OCI-LY1 (cell line): Measurements from ENCODE around the gene MOV10.
"Not testable (repeated sequence)": the region's sequence is repeated elsewhere in the genome, so short reads cannot be mapped to it uniquely, and the experiment has no call there.

Experiments
- H2AFZ ChIP-seq: fragments of 200-600 bp; sonication (generic), shearing (Covaris generic); 2 replicates; pipeline ENCODE4 v1.6.0; 2014; ENCODE audit warnings: antibody characterized with exemption, mild to moderate bottlenecking, low read length
- H3F3A ChIP-seq: fragments of 200-600 bp; sonication (generic), shearing (Covaris generic); 2 replicates; pipeline ENCODE4 v1.6.0; 2014; ENCODE audit warnings: mild to moderate bottlenecking, antibody characterized with exemption, low read length, moderate library complexity; ENCODE audit not compliant: insufficient read depth
- H3K27ac ChIP-seq: fragments of 200-600 bp; sonication (generic); 2 replicates; pipeline ENCODE4 v1.5.1; 2014; ENCODE audit warnings: low read length, mixed run types, mild to moderate bottlenecking, low read depth; ENCODE audit not compliant: poor library complexity, severe bottlenecking
- H3K27me3 ChIP-seq: fragments of 200-600 bp; sonication (generic); 2 replicates; pipeline ENCODE4 v1.6.0; 2014; ENCODE audit warnings: antibody characterized with exemption, mild to moderate bottlenecking, low read length, moderate library complexity; ENCODE audit not compliant: insufficient read depth
- H3K36me3 ChIP-seq: fragments of 200-600 bp; sonication (generic); 2 replicates; pipeline ENCODE4 v1.6.1; 2014; ENCODE audit warnings: mild to moderate bottlenecking, antibody characterized with exemption, low read length, moderate library complexity, mixed read lengths; ENCODE audit not compliant: insufficient read depth
- H3K4me1 ChIP-seq: fragments of 200-600 bp; sonication (generic); 2 replicates; pipeline ENCODE4 v1.5.1; 2014; ENCODE audit warnings: mild to moderate bottlenecking, low read length, moderate library complexity; ENCODE audit not compliant: insufficient read depth, severe bottlenecking
- H3K4me2 ChIP-seq: fragments of 200-600 bp; sonication (generic), shearing (Covaris generic); 2 replicates; pipeline ENCODE4 v1.6.1; 2014; ENCODE audit warnings: low read length
- H3K4me3 ChIP-seq: fragments of 200-600 bp; sonication (generic); 2 replicates; pipeline ENCODE4 v1.5.1; 2014; ENCODE audit warnings: low read length, low read depth, mild to moderate bottlenecking, mixed read lengths; ENCODE audit not compliant: poor library complexity, severe bottlenecking
- H3K79me2 ChIP-seq: fragments of 200-600 bp; shearing (Covaris generic); 2 replicates; pipeline ENCODE4 v1.6.1; 2016; ENCODE audit warnings: mixed run types, low read length, mixed read lengths; ENCODE audit not compliant: insufficient read depth
- H3K9ac ChIP-seq: fragments of 200-600 bp; sonication (generic), shearing (Covaris generic); 2 replicates; pipeline ENCODE4 v1.6.1; 2014; ENCODE audit warnings: mild to moderate bottlenecking, low read length, mixed read lengths
- H3K9me2 ChIP-seq: fragments of 200-600 bp; sonication (generic), shearing (Covaris generic); 2 replicates; pipeline ENCODE4 v1.6.1; 2014; ENCODE audit warnings: low read depth, mild to moderate bottlenecking, low read length, mixed read lengths
- H3K9me3 ChIP-seq: fragments of 200-600 bp; shearing (Covaris generic); 2 replicates; pipeline ENCODE4 v1.6.1; 2014; ENCODE audit warnings: low read length, mixed read lengths
- H4K20me1 ChIP-seq: fragments of 200-600 bp; sonication (generic), shearing (Covaris generic); 2 replicates; pipeline ENCODE4 v1.6.0; 2016; ENCODE audit warnings: mild to moderate bottlenecking, low read length; ENCODE audit not compliant: insufficient read depth
- CTCF ChIP-seq: fragments of 200-600 bp; sonication (generic), shearing (Covaris generic); IDR thresholded peaks from 2 replicates; pipeline ENCODE4 v1.5.1; 2017; ENCODE audit warnings: mild to moderate bottlenecking, antibody characterized with exemption, low read length, moderate library complexity, mixed read lengths
- EZH2 ChIP-seq: fragments of 200-600 bp; sonication (generic), shearing (Covaris generic); IDR thresholded peaks from 2 replicates; pipeline ENCODE4 v1.8.0; 2017; ENCODE audit warnings: borderline replicate concordance, mixed run types, mild to moderate bottlenecking, antibody characterized with exemption, low read length, moderate library complexity, mixed read lengths

The MOV10 gene

DNA sequence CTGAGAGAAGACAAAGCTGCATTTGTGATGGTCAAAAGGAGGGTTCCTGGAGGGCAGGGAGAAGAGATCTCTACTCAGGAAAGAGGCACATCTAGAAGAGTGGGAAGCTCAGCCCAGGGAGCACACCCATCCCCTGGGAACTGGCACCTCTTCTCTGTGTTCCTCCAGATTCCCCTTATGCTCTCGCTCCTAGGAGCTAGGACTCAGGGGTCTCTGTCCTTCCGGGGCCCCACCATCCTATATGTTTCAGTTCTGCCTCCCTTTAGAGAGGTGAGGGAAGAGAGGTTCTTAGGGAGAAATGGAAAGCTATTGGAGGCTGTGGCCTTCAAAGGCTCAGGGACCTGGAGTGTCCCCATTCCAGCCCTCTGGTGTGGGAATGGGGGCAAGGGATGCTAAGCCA is 45.2 kb downstream of the MOV10 start:
- Histone ChIP-seq H3F3A (no peaks in the 10 kb centered on the region), H3K79me2 (no peaks in the 10 kb centered on the region), H3K27me3 (no peaks in the 10 kb centered on the region), H3K4me2 (no peak overlapping the region), H3K4me1 (peaks cover 10% of the 10 kb centered on the region), H4K20me1 (no peaks in the 10 kb centered on the region), H3K9ac (no peak overlapping the region), H2AFZ (no peak overlapping the region), H3K4me3 (no peak overlapping the region), H3K36me3 (no peaks in the 10 kb centered on the region), H3K9me3 (no peaks in the 10 kb centered on the region), H3K9me2 (no peaks in the 10 kb centered on the region), H3K27ac (no peak overlapping the region)
- no peak for TF ChIP-seq CTCF
- TF ChIP-seq EZH2, result no peak

DNA sequence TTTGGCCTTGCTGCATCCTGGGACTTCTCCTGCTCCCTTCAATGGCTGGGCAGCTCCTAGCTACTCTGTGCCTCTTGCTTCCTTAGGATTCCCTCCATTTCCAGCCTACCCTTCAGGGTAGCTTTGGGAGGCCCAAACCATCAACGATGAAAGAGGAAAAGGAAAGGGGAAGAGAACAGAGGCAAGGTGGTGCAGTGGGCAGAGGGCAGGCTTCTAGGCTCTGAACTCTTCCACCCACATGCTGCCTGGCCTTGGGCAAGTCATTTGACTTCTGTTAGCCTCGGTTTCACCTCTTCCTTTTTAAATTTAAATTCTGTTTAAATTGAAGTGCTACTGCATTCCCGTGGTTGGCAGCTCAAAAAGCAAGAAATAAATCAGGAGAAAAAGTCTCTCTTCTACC is 46.3 kb downstream of the MOV10 start:
- Histone ChIP-seq H3K9me3 (no peaks in the 10 kb centered on the region), H3K4me1 (peaks cover 5% of the 10 kb centered on the region), H3K9ac (no peak overlapping the region), H3K9me2 (no peaks in the 10 kb centered on the region), H3K36me3 (no peaks in the 10 kb centered on the region), H3K4me2 (no peak overlapping the region), H3K4me3 (no peak overlapping the region), H4K20me1 (no peaks in the 10 kb centered on the region), H2AFZ (no peak overlapping the region), H3K27ac (no peak overlapping the region), H3K79me2 (no peaks in the 10 kb centered on the region), H3F3A (no peaks in the 10 kb centered on the region), H3K27me3 (no peaks in the 10 kb centered on the region)
- no peak for TF ChIP-seq EZH2
- no peak for TF ChIP-seq CTCF

GRCh38 chr1:112721294-112721693 is 46.8 kb downstream of the MOV10 start:
- not testable (repeated sequence) for H4K20me1 ChIP-seq, H3K4me3 ChIP-seq, H2AFZ ChIP-seq, H3K9me2 ChIP-seq, H3K79me2 ChIP-seq, H3K27me3 ChIP-seq, H3K9me3 ChIP-seq, H3F3A ChIP-seq, H3K36me3 ChIP-seq, H3K9ac ChIP-seq, H3K27ac ChIP-seq, H3K4me2 ChIP-seq, H3K4me1 ChIP-seq

DNA sequence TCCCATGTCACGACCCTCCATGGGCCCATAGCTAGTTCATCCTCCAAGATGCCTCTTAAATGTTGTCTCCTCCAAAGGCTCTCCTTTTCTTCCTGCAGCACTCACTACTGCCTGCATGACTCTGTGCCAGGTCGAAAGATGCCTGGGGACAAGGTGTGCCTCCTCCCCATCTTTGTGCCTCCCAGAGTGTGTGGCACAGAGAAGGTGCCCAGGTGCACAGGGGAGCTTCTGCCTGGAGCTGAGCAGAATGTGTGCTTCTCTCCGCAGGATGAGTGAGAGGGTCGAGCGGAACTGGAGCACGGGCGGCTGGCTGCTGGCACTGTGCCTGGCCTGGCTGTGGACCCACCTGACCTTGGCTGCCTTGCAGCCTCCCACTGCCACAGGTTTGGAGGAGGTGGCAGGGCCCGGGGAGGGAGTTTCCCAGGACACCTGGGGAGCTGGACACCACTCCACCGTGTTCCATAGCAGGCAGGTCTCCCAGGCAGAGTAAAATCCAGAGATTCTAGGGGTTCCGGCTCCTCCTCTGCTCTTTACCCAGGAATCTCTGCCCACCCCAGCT is 47.6 kb downstream of the MOV10 start:
- no peak overlapping the region for H3K27ac ChIP-seq
- H3K36me3 ChIP-seq, result no peaks in the 10 kb centered on the region
- H3K27me3 ChIP-seq, result no peaks in the 10 kb centered on the region
- TF ChIP-seq CTCF, result no peak
- no peak for TF ChIP-seq EZH2
- no peaks in the 10 kb centered on the region for H4K20me1 ChIP-seq
- H3F3A ChIP-seq, result no peaks in the 10 kb centered on the region
- H3K4me2 ChIP-seq, result no peak overlapping the region
- no peaks in the 10 kb centered on the region for H3K9me2 ChIP-seq
- no peak overlapping the region for H3K4me3 ChIP-seq
- H3K4me1 ChIP-seq, result no peaks in the 10 kb centered on the region
- H2AFZ ChIP-seq, result no peak overlapping the region
- no peak overlapping the region for H3K9ac ChIP-seq
- no peaks in the 10 kb centered on the region for H3K79me2 ChIP-seq
- no peaks in the 10 kb centered on the region for H3K9me3 ChIP-seq
